Smooth muscle cell (in vitro differentiated cells): ENCODE results near the gene CLCN7. TPM values are rescaled to one million over a fixed set of nuclear protein-coding genes. Genes with fewer than 3 reads are reported as not detected.

Experiments
- DNase-seq: peaks from one replicate; lab custom pipeline; 2025; ENCODE audit not compliant: unreplicated experiment; lab: John Stamatoyannopoulos, UW
- H2AFZ ChIP-seq: fragments of 200-600 bp; sonication (generic); 2 replicates; pipeline ENCODE4 v1.6.0; 2016; ENCODE audit warnings: antibody characterized with exemption, low read depth, mild to moderate bottlenecking
- H3F3A ChIP-seq: fragments of 200-600 bp; sonication (generic); 2 replicates; pipeline ENCODE4 v1.6.0; 2017; ENCODE audit warnings: antibody characterized with exemption, low read depth
- H3K27ac ChIP-seq: fragments of 200-600 bp; sonication (generic); 2 replicates; pipeline ENCODE4 v1.5.1; 2016; ENCODE audit warnings: low read depth, mild to moderate bottlenecking
- H3K27me3 ChIP-seq: fragments of 200-600 bp; sonication (generic); 2 replicates; pipeline ENCODE4 v1.6.1; 2016; ENCODE audit warnings: low read depth, mild to moderate bottlenecking
- H3K36me3 ChIP-seq: fragments of 200-600 bp; sonication (generic); 2 replicates; pipeline ENCODE4 v1.5.1; 2016; ENCODE audit warnings: low read depth
- H3K4me1 ChIP-seq: fragments of 200-600 bp; sonication (generic); 2 replicates; pipeline ENCODE4 v1.5.1; 2016; ENCODE audit warnings: low read depth
- H3K4me2 ChIP-seq: fragments of 200-600 bp; sonication (generic); 2 replicates; pipeline ENCODE4 v1.6.0; 2016; ENCODE audit warnings: mild to moderate bottlenecking
- H3K4me3 ChIP-seq: fragments of 200-600 bp; sonication (generic); 2 replicates; pipeline ENCODE4 v1.5.1; 2016; ENCODE audit warnings: mild to moderate bottlenecking
- H3K79me2 ChIP-seq: fragments of 200-600 bp; sonication (generic); 2 replicates; pipeline ENCODE4 v1.6.0; 2016; ENCODE audit warnings: low read depth, mild to moderate bottlenecking
- H3K9ac ChIP-seq: fragments of 200-600 bp; sonication (generic); 2 replicates; pipeline ENCODE4 v1.6.0; 2016; ENCODE audit warnings: low read depth
- H3K9me3 ChIP-seq: fragments of 200-600 bp; sonication (generic); replicated peaks from 2 replicates; pipeline ENCODE4 v1.5.1; 2016; ENCODE audit warnings: low read depth
- H4K20me1 ChIP-seq: fragments of 200-600 bp; sonication (generic); 2 replicates; pipeline ENCODE4 v1.6.0; 2016; ENCODE audit warnings: low read depth
- CTCF ChIP-seq: fragments of 200-600 bp; sonication (generic); IDR thresholded peaks from 2 replicates; pipeline ENCODE4 v1.5.1; 2017; ENCODE audit warnings: borderline replicate concordance, mild to moderate bottlenecking, antibody characterized with exemption; ENCODE audit not compliant: insufficient read depth, poor library complexity, severe bottlenecking
- WGBS: methylation state at CpG from one replicate; pipeline ENCODE4 v1.1.7; 2016; ENCODE audit warnings: low lambda C conversion rate; 5-methylcytosine and 5-hydroxymethylcytosine counted together
- polyA plus RNA-seq: library from polyadenylated mRNA; unstranded; fragments of >200 nt; fragmentation: Nextera tagmentation; extraction: Ambion mirVana; gene quantifications from 2 replicates; pipeline ENCODE4 v1.2.1, GENCODE V29; 2016
- total RNA-seq: library from RNA; depleted of rRNA; stranded (reverse); fragments of >200 nt; gene quantifications from 2 replicates; pipeline ENCODE4 v1.2.3, GENCODE V29; 2014

The CLCN7 gene
- total and polyA plus RNA-seq, 2 experiments from 2014 or later: 15.6 to 45.2 TPM

- Histone ChIP-seq H3K9me3 (no peaks in the 10 kb centered on the region), H4K20me1 (no peaks in the 10 kb centered on the region), H3F3A (no peaks in the 10 kb centered on the region), H3K27ac (no peak overlapping the region), H2AFZ (no peak overlapping the region), H3K9ac (no peak overlapping the region), H3K4me2 (no peak overlapping the region), H3K36me3 (no peaks in the 10 kb centered on the region), H3K4me3 (no peak overlapping the region), H3K79me2 (no peaks in the 10 kb centered on the region), H3K27me3 (no peaks in the 10 kb centered on the region), H3K4me1 (no peaks in the 10 kb centered on the region)
- DNase-seq: no peak
- WGBS: 93% methylated on average over 45 of the region's 53 CpGs
- no peak for TF ChIP-seq CTCF
These were observed 47.1 kb downstream of the CLCN7 start for GRCh38 chr16:1427473-1428461.

- H4K20me1 ChIP-seq: no peaks in the 10 kb centered on the region
- 80% methylated on average over 33 of the region's 42 CpGs for WGBS
- no peak overlapping the region for H2AFZ ChIP-seq
- no peaks in the 10 kb centered on the region for H3K79me2 ChIP-seq
- no peak overlapping the region for H3K27ac ChIP-seq
- no peaks in the 10 kb centered on the region for H3K27me3 ChIP-seq
- H3F3A ChIP-seq: no peaks in the 10 kb centered on the region
- H3K9ac ChIP-seq: no peak overlapping the region
- no peak overlapping the region for H3K4me3 ChIP-seq
- no peaks in the 10 kb centered on the region for H3K9me3 ChIP-seq
- no peak for TF ChIP-seq CTCF
- no peak overlapping the region for H3K4me2 ChIP-seq
- H3K36me3 ChIP-seq: no peaks in the 10 kb centered on the region
- DNase-seq: no peak
- H3K4me1 ChIP-seq: no peaks in the 10 kb centered on the region
These were observed 47.9 kb downstream of the CLCN7 start for GRCh38 chr16:1426734-1427471.

GRCh38 chr16:1425616-1426370 lies 49.0 kb downstream of the CLCN7 start:
- Histone ChIP-seq H3K4me3 (no peak overlapping the region), H3K9me3 (no peaks in the 10 kb centered on the region), H3K27ac (no peak overlapping the region), H4K20me1 (no peaks in the 10 kb centered on the region), H3K9ac (no peak overlapping the region), H3F3A (no peaks in the 10 kb centered on the region), H3K79me2 (no peaks in the 10 kb centered on the region), H3K4me2 (no peak overlapping the region), H3K36me3 (no peaks in the 10 kb centered on the region), H2AFZ (no peak overlapping the region), H3K27me3 (no peaks in the 10 kb centered on the region), H3K4me1 (no peaks in the 10 kb centered on the region)
- no peak for TF ChIP-seq CTCF
- 94% methylated on average over 16 of the region's 16 CpGs for WGBS
- no peak for DNase-seq
